Psoas muscle (tissue), 8 donors: ENCODE measurements around the gene CXCL3. TPM values are rescaled to one million over a fixed set of nuclear protein-coding genes. Genes with fewer than 3 reads are reported as not detected.

Experiments used
- ATAC-seq, 4 donors: fragments of 200-7000 bp; cut with Tn5 transposase; one replicate each; pipeline ENCODE4 v1.9.1; 2020; ENCODE audit warnings: moderate library complexity in 3 of 4, mild to moderate bottlenecking in 2 of 4
- DNase-seq, 2 donors: peaks; one replicate each; pipeline ENCODE4 v3.0.0-alpha.2; 2020
- H3K27ac ChIP-seq: fragments of 200-600 bp; one replicate; pipeline ENCODE4 v1.8.0; 2022
- H3K27me3 ChIP-seq, 3 donors: fragments of 200-600 bp in 1 of 3; one replicate each; pipeline versions ENCODE4 v1.6.1 to v1.8.0; 2013 to 2022; ENCODE audit warnings: low read length in 2 of 3, mild to moderate bottlenecking in 2 of 3, moderate library complexity in 1 of 3; ENCODE audit not compliant: insufficient read depth in 3 of 3
- H3K36me3 ChIP-seq, 2 donors: fragments of 200-600 bp in 1 of 2; one replicate each; pipeline versions ENCODE4 v1.6.1 to v1.8.0; 2013 to 2022; ENCODE audit warnings: low read depth in 1 of 2, mild to moderate bottlenecking in 1 of 2, moderate library complexity in 1 of 2; ENCODE audit not compliant: insufficient read depth in 1 of 2
- H3K4me1 ChIP-seq: fragments of 200-600 bp; one replicate; pipeline ENCODE4 v1.8.0; 2022
- H3K4me3 ChIP-seq: fragments of 200-600 bp; one replicate; pipeline ENCODE4 v1.8.0; 2022; ENCODE audit warnings: mild to moderate bottlenecking
- H3K9me3 ChIP-seq: fragments of 200-600 bp; one replicate; pipeline ENCODE4 v1.8.0; 2022
- CTCF ChIP-seq: fragments of 200-600 bp; IDR thresholded peaks from one replicate; pipeline ENCODE4 v1.8.0; 2022; ENCODE audit warnings: antibody characterized with exemption
- WGBS, 3 donors: extraction: QIAGEN DNeasy Blood & Tissue Kit; methylation state at CpG; one replicate each; pipeline versions ENCODE4 v1.1.6 to v1.1.7; 2013; 5-methylcytosine and 5-hydroxymethylcytosine counted together
- intact Hi-C, 2 donors: fragments of 100-400 bp; cut with DNase I; formaldehyde crosslinking; loops; one replicate each; pipeline versions ENCODE4 v1.11.0 to v1.14.2; 2022
- polyA plus RNA-seq, 3 donors: library from polyadenylated mRNA; stranded (reverse); fragments of 200-250 nt; gene quantifications; one replicate each; pipeline ENCODE4 v1.2.3, GENCODE V29; 2013
- total RNA-seq, 4 donors: library from RNA; stranded (reverse); fragmentation: NEBNext Ultra II Directional in 2 of 4; extraction: Animal tissue kit (Norgen Biotek cat#: 25700) in 2 of 4; gene quantifications; one replicate each; pipeline versions ENCODE4 v1.2.1 to v1.2.4, GENCODE V29; 2021 to 2023
- donor health status: healthy with polysubstance abuse.
- donor health status: DM: no; HTN: no; CAD: no; lungs with moderate emphysema.
- donor health status: Bipolar disorder and iron deficiency.
- donor health status: healthy.
- donor health status: DM: yes; HTN: yes; CAD: no.
- donor health status: DM: no; HTN: no; CAD: no.
- donor health status: DM: no; HTN: no; CAD: no.
- donor health status: DM: yes; HTN: yes; CAD: no.

CXCL3 gene
- total and polyA plus RNA-seq, 7 donors, result 0.40 to 2.4 (median 0.63) TPM

- intact Hi-C loops, result no loop called here
- Histone ChIP-seq H3K27me3 (peaks cover 0 to 3% (median 0%) of the 10 kb centered on the region in 3 donors), H3K4me3 (no peak overlapping the region), H3K4me1 (no peaks in the 10 kb centered on the region), H3K36me3 (no peaks in the 10 kb centered on the region), H3K9me3 (no peaks in the 10 kb centered on the region), H3K27ac (no peak overlapping the region)
- WGBS, 3 donors, result 40 to 56% (median 50%) methylated on average over 5 of the region's 5 CpGs
- TF ChIP-seq CTCF, result no peak
- no peak for DNase-seq
- no peak for ATAC-seq
Measured at GRCh38 chr4:73989928-73990327, 48.6 kb downstream of the CXCL3 start.

DNA sequence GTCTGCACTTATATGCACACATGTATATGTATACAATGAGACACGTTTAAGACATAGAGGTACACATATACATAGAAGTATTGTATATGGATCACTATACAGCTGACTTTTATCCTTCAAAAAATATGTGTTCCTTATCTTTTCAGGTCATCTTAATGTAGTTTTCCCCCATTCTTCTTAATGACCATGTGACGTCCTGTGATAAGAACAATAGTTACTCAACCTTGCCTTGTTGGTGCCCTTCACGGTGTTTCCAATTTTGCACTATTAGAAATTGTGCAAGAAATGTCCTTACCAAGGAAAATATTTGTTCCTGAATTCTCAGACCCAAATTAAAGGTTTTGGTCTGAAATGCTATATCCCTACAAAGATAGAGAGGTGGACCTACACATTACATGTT lies 49.5 kb downstream of the CXCL3 start:
- intact Hi-C loops, result no loop called here
- H3K4me3 ChIP-seq, result no peak overlapping the region
- 61 to 69% (median 64%) methylated on average over 3 of the region's 3 CpGs for WGBS, 3 donors
- DNase-seq (no peak), ATAC-seq (no peak)
- H3K27me3 ChIP-seq, result no peaks in the 10 kb centered on the region
- no peaks in the 10 kb centered on the region for H3K9me3 ChIP-seq
- no peaks in the 10 kb centered on the region for H3K36me3 ChIP-seq
- H3K27ac ChIP-seq, result no peak overlapping the region
- no peak for TF ChIP-seq CTCF
- no peaks in the 10 kb centered on the region for H3K4me1 ChIP-seq

GRCh38 chr4:73988061-73988460 lies 50.4 kb downstream of the CXCL3 start, which contains the start of gene PPBP:
Gene PPBP (minus strand): TSS chr4:73988190. CDS start chr4:73988103, 87 bp downstream.
- Histone ChIP-seq H3K27ac (no peak within 1 kb of the TSS), H3K27me3 (no peaks in the 10 kb centered on the region), H3K9me3 (no peaks in the 10 kb centered on the region), H3K4me1 (no peaks in the 10 kb centered on the region), H3K4me3 (no peak within 1 kb of the TSS), H3K36me3 (no peaks in the 10 kb centered on the region)
- no peak for DNase-seq
- WGBS, 3 donors, result 83 to 95% (median 84%) methylated on average over 2 of the region's 2 CpGs
- TF ChIP-seq CTCF, result no peak
- intact Hi-C loops, result no loop called here
- no peak for ATAC-seq

Other genes starting within 250 kb of the CXCL3 start
- gene CXCL6, start 202.0 kb downstream of the CXCL3 start, total RNA-seq, result under 1 TPM in 2 of 4 donors, not detected in 2; 0.21 to 0.54 TPM
- under 1 TPM in 2 of 3 donors, not detected in 1; 0.04 to 0.07 TPM for gene CXCL6, start 202.0 kb downstream of the CXCL3 start, polyA plus RNA-seq
- not detected for gene PF4V1, start 185.4 kb downstream of the CXCL3 start, total RNA-seq
- gene PF4V1, start 185.4 kb downstream of the CXCL3 start, polyA plus RNA-seq, result under 1 TPM in 1 of 3 donors, not detected in 2; 0.14 TPM
- 1 to 10 TPM in 2 of 4 donors, under 1 TPM in 2; 0.26 to 4.2 (median 1.4) TPM for gene CXCL1, start 169.3 kb downstream of the CXCL3 start, total RNA-seq
- gene CXCL1, start 169.3 kb downstream of the CXCL3 start, polyA plus RNA-seq, result 1 to 10 TPM; 1.2 to 2.1 (median 1.6) TPM
- 1 to 10 TPM in 1 of 4 donors, not detected in 3; 1.4 TPM for gene PF4, start 56.7 kb downstream of the CXCL3 start, total RNA-seq
- gene PF4, start 56.7 kb downstream of the CXCL3 start, polyA plus RNA-seq, result under 1 TPM in 1 of 3 donors, not detected in 2; 0.25 TPM
- gene PPBP, start 50.5 kb downstream of the CXCL3 start, total RNA-seq, result 1 to 10 TPM in 2 of 4 donors, under 1 TPM in 1, not detected in 1; 0.44 to 2.5 (median 1.4) TPM
- gene PPBP, start 50.5 kb downstream of the CXCL3 start, polyA plus RNA-seq, result not detected
- gene CXCL5, start 40.0 kb downstream of the CXCL3 start, total RNA-seq, result under 1 TPM; 0.08 to 0.52 (median 0.15) TPM
- gene CXCL5, start 40.0 kb downstream of the CXCL3 start, polyA plus RNA-seq, result under 1 TPM; 0.03 to 0.08 (median 0.05) TPM
- gene CXCL2, start 60.5 kb upstream of the CXCL3 start, total RNA-seq, result 10 to 100 TPM in 2 of 4 donors, 1 to 10 TPM in 2; 5.8 to 14.2 (median 10.1) TPM
- gene CXCL2, start 60.5 kb upstream of the CXCL3 start, polyA plus RNA-seq, result 10 to 100 TPM in 1 of 3 donors, 1 to 10 TPM in 2; 6.1 to 10.5 (median 8.3) TPM
- gene MTHFD2L, start 119.4 kb upstream of the CXCL3 start, total RNA-seq, result 10 to 100 TPM in 2 of 4 donors, 1 to 10 TPM in 2; 6.4 to 10.4 (median 9.7) TPM
- gene MTHFD2L, start 119.4 kb upstream of the CXCL3 start, polyA plus RNA-seq, result 10 to 100 TPM in 1 of 3 donors, 1 to 10 TPM in 2; 4.3 to 11.6 (median 7.3) TPM